Activated CD4-positive, CD25-positive, alpha-beta regulatory T cell (primary cell): ENCODE data around the gene KRTAP20-1.

Experiments used
- DNase-seq, 4 experiments: peaks; one replicate each; lab custom pipeline; 2025; lab: John Stamatoyannopoulos, UW

The KRTAP20-1 gene

DNA sequence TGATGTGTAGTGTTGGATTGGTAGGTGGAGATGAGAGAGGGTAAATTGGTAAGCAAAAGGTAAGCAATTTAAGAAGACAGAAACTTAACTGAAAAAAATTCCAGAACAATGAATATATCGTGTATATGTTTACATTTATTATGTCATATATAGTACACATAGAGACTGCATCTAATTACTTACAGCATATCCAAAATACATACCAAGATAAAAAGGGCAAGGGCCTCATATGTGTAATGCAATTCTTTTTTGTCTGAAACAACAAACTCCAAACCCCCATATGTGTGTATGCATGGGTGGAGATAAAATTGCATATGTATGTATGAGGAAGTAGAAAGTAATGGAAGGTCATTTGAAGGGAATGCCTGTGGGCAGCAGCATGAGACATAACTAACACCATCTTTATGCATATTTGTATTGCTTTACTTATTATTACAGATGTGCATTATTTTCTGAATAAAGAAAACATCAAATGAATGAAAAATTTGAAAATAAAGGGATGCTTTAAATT, 30.7 kb downstream of the KRTAP20-1 start:
- DNase-seq, result no peak

- DNase-seq, result no peak
Observed at GRCh38 chr21:30652891-30653290, 36.7 kb downstream of the KRTAP20-1 start.
